Fibroblast of lung (primary cell): Measurements from ENCODE around the gene ATAT1.

Experiments
- CTCF ChIP-seq, 2 donors: IDR thresholded peaks in 1 of 2; conservative IDR thresholded peaks in 1 of 2; 1 replicate in 1 of 2; 2 replicates in 1 of 2; pipeline ENCODE4 v1.5.1; 2011 to 2012; ENCODE audit warnings: low read length in 2 of 2, control low read depth in 1 of 2, inconsistent platforms in 1 of 2, low read depth in 1 of 2, mild to moderate bottlenecking in 1 of 2
- EZH2 ChIP-seq: IDR thresholded peaks from 2 replicates; pipeline ENCODE4 v1.5.1; 2012; ENCODE audit warnings: low read length, control low read depth, mild to moderate bottlenecking; ENCODE audit errors: missing control alignments

- no peak for TF ChIP-seq CTCF (conservative IDR thresholded peaks at IDR 0.05 in 1 of 2, IDR thresholded peaks at IDR 0.05 in 1 of 2; ENCODE audit: low read depth in 1 of 2, low read length in 2 of 2)
- TF ChIP-seq EZH2: no peak
Measured at GRCh38 chr6:30686908-30687658, 60.4 kb downstream of the ATAT1 start.
